AG20443 (cell line): ENCODE results near the gene TMEM255B.

Source experiments
- DNase-seq: peaks from one replicate; pipeline ENCODE4 v3.0.0; 2012; ENCODE audit warnings: low spot score, mixed read lengths

Gene TMEM255B

DNA sequence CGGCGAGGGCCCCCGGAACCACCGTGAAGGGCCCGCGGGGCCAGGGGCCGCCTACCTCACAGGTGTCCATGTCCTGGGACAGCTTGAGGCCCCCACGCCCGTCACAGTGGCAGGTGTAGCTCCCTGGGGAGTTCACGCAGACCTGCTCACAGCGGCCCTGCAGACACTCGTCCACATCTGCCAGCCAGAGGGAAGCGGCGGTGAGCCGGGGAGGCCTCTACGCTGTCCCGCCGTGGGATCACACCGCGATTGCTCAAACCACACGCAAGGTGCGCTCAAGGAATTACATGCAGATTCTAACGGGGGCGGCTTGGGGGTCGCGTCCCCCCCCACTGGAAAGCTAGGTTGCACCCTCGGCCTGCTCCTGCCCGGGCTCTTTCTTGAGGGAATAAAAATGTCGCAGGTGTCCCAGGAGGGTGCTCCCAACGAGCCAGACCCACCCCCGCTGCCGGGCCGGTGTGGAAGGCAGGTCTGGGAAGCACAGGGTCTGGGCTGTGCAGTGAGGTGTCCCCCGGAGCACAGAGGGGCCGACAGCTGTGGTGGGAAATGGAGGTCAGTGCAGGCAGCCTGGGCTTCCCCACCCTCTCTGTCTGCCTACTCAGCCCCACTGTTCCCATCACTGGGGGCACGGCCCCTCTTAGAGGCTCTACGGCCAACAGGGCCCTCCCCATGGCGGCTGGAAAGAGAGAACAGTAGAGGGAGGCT, 75.6 kb downstream of the TMEM255B start:
- no peak for DNase-seq

DNA sequence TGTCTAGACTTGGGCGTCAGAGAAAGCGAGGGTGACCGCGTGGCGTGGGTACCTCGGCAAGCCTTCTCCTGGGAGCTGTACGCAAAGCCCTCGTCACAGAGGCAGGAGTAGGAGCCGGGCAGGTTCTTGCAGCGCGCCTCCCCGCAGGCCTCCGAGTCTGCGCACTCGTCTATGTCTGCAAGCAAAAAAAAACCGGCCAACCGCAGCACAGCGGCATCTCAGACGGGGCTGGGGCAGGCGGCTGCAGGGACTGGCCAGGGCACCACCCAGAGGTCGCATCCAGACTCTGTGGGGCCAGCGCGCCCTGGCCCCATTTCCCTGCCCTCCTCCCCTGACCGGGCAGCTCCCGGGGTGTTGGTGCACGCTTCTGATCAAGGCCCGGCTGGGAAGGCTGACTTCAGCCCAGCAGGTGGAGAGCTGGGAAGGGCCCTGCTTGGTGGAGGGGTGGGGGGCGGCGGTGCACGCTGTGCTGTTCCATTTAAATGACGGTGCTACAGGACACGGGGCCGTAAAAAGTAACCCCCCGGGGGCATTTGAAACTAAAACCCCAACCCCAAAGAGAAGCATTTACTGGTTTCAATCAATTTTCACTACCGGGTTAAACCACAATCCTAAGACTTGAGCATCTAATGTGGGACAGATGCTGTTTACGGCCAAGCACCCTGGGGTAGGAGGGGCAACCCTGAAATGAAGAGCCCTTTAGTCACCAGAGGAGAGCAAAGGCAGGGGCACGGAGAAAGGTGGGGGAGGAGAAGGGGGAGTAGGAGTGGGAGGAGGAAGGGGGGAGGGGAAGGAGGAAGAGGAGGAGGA, 76.6 kb downstream of the TMEM255B start:
- DNase-seq = peak; percentile 62

DNA sequence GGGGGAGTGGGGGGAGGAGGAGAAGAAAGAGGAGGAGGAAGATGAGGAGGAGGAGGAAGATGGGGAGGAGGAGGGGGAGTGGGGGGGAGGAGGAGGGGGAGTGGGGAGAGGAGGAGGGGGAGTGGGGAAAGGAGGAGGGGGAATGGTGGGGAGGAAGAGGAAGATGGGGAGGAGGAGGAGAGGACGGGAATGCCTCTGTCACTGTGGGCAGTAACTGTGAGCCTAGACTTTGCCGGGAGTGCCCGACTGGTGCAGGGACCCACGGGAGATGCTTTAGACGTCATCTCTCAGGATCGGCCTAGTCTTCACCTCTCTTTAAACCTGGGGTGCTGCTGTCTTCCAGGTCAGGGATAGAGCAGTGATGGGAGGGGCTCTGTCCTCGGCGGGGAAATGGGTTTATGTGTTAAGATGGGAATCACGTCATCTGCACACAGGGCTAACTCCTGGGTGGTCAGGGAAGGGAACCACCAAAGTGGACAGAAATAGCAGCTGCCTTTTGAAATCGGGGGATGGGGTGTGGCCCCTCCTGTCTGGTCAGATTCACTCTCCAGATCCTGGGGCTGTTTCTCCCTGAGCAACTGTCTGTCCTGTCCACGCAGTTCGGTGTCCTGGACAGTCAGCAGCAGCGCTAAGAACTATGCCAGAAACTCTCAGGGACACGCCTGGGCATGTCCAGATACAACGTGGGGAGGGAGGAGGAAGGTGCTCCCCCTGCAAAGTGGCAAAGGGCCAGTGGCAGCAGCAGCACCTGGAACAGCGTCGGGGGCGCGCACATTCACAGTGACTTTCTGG, 77.9 kb downstream of the TMEM255B start:
- DNase-seq = peak; percentile 76

DNA sequence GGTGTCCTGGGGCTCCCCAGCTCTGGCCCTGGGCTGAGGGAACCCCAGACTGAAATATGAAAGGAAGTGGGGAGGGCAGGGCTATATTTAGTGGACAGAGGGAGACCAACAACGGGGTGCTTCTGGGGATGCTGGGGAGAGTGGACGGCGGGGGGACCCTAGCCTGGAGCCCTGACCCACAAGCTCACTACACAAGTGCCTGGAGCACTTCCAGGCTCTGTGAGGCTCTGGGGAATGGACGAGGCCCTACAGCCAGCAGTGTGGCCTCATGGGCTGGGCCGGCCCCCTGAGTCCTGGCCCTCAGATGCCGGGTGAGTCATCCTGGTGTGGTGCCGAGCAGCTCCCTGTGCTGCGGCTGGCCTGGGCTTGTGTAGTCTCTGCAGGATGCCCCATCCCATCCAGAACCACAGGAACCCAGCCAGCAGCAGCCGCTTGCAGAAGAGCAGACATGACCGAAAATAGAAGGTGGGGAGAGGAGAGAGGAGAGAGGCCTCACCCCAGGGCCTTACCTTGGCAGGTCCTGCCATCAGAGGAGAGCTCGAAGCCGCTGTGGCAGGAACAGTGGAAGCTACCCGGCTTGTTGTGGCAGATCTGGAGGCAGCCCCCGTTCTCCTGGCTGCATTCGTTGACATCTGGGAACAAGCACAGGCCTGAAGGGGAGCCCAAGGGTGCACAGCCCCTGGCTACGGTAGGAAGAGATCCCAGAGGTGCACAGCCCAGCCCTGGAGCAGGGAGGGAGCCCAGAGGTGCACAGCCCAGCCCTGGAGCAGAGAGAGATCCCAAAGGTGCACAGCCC, 78.7 kb downstream of the TMEM255B start:
- peak; percentile 96 for DNase-seq

DNA sequence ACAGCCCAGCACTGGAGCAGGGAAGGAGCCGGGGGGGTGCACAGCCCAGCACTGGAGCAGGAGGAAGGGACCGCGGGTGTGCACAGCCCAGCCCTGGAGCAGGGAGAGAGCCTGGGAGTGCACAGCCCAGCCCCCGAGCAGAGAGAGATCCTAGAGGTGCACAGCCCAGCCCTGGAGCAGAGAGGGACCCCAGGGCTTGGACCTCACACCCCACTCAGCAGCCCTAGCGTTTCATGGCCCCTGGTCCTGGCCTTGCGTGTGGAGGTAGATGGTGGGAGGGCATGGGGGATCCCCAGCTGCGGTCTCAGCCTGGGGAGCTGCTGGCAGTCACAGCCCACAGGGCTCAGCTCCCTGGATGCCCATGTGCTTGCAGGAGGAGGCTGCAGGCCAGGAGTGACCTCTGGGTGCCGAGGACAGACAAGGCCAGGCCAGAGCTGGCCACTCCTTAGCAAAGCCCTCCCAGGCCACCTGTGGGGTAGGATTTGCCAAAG, 79.7 kb downstream of the TMEM255B start:
- DNase-seq = no peak

DNA sequence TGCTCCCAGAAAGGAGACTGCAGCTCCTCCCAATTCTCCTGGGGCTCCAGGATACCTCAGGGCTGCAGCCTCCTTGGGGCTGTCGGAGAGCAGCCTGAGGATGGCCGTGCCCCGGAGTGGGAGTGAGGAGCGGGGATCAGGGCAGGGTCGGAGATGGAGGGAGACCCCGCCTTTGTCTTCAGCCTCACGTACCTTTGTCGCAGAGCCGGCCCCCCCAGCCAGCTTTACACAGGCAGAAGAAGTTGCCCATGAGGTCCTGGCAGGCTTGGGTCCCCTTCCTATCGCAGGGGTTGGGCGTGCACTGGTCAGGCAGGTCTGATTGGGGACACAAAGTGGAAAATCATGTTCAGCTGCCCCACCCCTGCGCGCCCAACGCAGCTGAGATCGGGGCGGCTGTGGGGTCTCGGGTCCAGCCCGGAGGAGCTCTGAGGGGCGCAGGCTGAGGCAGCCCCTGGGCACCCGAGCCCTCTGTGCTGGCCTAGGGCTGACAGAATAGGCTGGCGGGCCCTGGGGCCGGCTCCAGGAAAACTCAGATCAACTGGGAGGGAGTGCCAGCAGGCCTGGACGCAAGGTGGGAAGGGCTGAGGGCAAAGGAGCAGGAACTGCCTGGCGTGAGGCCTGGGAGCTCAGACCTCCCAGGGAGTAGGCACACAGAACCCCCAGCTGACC, 80.6 kb downstream of the TMEM255B start:
- no peak for DNase-seq

DNA sequence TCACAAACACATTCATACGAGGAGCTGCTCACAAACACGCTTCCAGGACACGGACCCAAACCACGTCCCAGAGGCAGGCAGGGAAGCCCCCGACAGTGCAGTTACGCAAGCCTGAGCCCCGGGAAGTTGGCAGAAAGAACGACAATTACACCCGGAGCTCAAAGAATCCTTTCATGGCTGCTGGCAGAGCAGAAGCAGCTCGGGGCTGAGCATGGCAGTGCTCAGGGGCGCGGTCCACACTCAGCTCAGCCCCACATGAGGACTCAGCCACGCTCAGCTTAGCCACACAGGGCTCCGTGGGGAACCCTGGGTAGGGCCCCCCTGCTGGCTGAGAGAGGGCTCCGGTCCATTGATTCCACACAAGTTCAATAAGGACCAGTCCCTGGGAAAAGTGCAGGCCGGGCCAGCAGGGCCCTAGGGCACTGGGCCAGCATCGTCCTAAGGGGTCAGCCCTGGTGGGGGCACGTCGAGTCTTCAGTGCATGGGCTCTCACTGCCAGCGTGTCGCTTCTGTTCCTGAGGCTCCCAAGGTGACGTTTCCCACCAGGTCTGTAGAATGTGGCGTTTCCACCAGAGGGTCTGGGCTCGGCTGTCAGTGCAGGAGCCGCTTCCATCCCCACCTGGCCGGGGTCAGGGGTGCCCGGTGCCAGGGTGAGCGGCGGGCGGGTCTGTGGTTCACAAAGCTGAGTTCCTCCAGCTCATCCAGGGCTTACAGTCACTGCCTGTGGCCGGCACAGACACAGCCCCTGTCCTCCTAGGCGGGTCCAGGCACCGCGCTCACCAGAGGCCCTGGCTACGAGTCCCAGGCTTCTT, 81.7 kb downstream of the TMEM255B start:
- DNase-seq = no peak

DNA sequence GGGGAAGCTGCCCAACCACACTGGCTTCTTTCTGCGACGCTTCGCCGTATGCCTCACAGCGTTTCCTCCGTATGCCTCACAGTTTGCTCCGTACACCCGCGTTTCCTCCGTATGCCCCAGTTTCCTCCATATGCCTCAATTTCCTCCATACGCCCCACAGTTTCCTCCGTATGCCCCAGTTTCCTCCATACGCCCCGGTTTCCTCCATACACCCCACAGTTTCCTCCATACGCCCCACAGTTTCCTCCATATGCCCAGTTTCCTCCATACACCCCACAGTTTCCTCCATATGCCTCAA, 82.3 kb downstream of the TMEM255B start:
- no peak for DNase-seq

DNA sequence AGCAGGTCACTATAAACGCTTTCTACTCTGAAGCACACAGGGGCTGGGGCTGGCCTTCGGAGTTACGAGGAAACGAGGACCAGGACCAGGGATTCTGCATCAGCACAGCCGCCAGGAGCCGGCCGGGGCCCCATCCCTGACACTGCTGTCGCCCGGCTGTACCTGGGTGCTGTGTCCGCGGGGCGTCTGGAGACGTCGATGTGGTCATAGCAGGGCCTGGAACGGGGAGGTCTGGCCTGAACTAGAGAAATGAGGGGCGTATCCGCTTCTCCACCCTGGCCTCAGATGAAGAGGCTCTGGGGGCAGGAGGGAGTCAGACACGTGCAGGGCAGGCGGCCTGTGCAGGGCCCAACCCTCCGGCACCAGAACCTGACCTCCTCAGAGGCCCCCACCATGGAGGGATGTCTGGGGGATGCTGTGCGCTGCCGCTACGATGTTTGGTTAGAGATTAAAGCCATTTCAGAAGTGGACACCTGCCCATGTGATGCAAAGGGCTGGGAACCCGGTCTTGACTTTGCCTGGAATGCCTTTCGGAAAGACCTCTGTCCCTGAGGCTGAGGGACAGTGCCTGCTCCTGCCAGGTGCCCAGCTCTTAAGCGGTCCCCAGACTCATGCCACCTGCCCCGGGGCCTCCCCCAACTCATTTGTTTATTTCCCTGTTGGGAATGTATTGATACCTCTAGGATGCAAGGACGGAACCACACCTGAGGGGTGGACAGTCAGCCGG, 83.5 kb downstream of the TMEM255B start:
- DNase-seq = no peak

DNA sequence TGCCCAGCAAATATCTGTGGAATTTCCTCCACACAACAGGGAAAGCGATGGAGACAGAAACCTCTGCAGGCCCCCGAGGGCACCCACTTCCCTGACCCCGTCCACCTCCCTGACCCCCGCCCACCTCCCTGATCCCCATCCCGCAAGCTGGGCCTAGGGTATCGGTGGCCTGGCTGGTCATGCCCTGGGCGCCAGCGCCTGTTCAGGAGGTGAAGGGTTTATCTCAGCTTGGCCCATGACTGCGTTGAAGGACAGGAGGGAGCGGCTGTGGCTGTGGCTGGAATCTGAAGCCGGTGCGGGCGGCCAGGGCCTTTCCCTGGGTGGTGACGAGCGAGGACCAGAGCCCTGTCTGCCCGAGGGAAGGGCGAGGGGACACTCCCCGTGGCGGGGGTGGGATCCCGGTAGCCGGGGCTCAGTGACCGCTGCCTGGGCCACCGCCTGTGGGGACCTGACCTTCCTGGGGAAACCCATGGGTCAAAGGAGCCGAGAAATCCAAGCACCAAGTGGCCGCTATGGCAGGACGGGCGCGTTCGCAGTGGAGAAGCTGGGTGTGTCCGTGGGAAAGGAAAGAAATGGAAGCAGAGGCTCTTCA, 84.1 kb downstream of the TMEM255B start:
- no peak for DNase-seq

DNA sequence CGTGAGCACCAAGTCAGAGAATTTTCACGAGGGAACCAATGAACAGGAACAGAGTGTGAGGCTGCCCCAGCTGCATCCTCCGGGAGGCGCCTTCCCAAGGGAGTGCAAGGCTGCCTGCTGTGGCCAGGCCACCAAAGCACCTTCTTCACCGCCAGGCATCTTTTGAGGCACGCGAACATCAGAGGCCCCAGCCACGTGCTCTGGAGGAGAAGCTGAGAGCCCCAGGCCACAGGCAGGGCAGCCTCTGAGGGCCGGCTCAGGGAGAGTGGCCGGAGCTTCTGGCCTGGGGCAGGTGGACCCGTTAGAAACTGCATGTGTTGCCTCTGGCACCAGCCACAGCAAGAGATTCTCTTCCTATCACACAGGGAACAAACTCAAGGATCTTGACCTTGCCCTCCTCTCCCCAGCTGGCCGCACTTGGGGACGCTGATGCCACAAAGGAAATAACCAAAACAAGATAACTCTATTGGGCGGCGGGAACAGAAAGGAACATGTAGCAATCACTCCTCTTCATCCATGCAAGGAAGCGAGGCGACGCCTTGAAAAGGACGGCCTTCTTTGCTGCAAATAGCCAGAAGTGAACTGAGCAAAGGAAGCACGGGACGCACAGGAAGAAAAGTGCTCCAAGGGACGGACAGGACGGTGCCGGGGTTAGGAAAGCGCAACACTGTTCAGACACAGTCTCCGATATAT, 85.0 kb downstream of the TMEM255B start:
- no peak for DNase-seq

DNA sequence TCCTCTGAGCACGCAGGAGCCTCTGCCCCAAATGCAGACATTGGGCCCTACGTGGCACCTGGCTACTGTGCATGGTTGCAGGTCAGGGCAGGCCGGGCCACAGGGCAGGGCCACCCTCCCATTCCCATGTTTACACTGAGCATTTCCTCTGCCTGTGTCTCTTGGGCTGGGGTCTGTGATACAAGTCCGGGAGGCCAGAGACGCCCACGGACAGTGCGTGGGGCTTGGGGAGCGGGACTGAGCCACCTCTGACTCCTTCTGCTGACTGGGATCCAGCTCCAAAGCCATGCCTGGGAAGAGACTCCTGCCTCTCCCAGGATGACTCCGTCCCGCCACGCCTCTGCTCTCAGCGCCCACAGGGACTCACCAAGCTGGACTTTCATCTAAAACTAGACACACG, 86.0 kb downstream of the TMEM255B start:
- no peak for DNase-seq

DNA sequence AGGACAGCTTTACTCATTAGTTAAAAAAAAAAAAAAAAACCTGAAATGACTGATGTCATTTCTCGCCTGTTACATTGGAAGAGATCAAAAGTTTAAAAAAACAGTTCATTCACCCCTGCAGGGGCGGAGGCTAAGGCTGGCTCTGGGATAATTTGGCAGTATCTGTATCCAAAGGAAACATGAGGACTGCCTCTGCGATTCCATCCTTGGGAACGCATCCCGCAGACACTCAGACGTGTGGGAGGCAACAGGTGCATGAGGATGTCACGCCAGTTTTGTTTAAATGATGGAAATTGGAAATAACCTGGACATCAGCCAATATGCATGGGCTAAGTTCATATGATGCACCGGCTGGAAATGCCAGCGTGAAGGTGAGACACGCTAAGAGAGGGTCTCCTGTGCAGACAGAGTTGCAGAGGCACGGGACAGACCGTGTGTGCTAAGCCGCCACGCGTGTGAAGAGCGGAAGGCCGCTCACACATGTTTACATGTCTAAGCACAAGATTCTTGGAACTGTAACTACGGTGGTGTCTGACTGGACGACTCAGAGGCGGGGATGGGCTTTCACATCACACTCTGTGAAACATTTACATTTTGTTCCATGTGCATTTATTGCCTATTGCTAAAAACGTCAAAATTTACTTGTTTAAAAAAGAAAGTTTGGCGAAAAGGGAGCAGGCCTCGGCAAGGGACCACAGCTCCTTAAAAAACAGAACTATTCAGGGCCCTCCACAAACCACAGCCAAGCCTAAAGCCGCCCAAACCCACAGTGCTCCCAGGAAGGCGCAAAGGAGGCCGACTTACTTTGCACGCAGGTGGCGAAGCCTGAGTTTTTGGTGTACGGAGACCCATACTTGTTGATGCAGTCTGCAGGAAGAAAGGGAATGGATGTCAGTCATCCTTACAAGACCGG, 87.0 kb downstream of the TMEM255B start:
- DNase-seq = no peak

DNA sequence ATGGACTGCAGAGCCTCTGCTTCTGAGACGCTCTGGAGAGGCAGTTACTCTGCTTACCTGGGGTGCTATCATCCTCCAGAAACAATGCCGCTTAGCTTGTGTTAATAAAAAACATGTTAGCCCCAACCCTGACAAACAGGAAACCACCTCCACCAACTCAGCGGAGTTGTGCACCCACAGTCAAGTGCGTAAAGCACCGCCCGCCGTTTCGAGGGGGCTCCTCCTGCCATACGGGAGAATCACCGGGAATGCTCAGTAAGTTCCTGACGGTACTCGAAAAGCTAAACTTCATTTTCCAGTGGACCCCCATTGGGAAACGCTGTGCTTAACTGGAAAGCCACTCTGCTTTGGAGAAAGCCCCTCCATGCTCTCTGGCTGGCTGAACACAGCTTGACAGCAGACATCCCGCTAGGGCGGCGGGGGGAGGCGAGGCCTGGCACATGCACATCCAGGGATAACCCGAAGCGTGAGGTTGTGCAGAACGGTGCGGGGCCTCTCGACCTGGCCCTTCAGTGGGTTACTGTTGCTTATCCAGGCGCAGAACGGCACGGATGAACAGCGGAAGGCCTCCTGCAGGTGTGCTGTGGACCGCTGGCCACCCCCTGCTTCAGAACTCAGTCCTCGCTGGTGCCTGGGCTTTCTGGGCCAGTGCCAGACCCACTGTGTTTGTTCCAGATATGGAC, 87.8 kb downstream of the TMEM255B start:
- DNase-seq = no peak

DNA sequence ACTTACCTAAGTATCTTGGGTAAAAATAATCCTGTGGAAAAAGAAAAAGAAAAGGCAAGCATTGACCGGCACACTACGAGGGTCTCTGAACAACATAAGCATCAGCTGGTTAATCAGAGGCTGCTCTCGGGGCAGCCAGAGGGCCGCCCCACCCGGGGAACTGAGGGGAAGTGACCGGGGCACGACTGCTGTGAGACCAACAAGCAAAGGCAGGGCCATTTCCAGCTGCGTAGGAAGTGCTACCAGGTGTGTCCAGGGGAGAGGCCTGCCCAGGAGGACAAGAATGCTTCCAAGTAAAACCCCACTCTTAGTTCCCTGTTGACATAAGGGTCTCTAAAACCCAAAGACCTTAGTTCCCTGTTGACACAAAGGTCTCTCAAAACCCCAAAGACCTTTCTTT, 89.0 kb downstream of the TMEM255B start:
- no peak for DNase-seq

DNA sequence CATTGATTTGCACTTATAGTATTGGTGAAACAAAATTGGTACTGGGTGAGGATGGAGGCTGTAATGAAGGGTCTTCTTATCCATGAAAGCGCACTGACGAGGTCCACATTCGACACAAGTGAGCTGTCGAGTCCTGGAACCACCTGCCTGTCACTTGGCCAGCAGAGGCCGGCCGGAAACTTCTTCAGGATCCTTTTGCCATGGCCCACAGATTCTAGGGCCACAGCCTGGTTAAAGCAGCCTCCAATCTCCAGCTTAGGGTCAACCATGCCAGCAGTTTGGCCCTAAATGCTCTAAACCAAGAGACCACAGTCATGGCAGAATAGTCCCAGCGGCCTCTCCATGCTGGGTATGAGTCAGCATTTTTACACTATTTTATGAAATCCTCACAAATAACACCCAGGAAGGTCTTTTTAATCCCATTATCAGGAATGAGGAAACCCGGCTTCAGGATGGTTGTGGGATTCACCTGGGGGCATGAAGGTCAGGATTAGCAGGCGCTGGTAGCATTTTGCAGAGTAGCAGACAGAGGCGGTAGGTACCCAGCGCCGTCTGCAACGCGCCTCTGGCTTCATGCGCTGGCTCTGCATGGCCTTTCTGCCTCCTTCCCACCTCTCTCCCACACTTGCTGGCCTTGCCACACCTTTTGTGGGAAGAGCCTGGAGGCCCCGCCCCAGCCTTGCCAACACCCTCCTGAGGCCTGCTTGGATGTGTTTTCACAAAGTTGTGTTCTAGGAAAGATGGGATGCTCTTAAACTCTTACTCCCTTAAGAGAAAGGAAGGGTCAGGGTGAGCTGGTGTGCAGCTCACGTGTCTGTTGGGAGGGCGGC, 89.6 kb downstream of the TMEM255B start:
- DNase-seq = no peak
